DND-41 (cell line): Measurements from ENCODE around the gene PRELP.

ENCODE experiments used
- EZH2 ChIP-seq: IDR thresholded peaks from 3 replicates; pipeline ENCODE4 v1.6.1; 2012; ENCODE audit warnings: borderline replicate concordance, low read depth, mild to moderate bottlenecking, moderate library complexity, low read length, inconsistent platforms; ENCODE audit not compliant: severe bottlenecking
- TF ChIP-seq, protein P1 (sequence below): IDR thresholded peaks from 2 replicates; pipeline ENCODE4 v1.5.1; 2012; ENCODE audit warnings: borderline replicate concordance, low read length, moderate library complexity, mild to moderate bottlenecking; ENCODE audit not compliant: poor library complexity, severe bottlenecking; ENCODE audit errors: extremely low read depth

DNA sequence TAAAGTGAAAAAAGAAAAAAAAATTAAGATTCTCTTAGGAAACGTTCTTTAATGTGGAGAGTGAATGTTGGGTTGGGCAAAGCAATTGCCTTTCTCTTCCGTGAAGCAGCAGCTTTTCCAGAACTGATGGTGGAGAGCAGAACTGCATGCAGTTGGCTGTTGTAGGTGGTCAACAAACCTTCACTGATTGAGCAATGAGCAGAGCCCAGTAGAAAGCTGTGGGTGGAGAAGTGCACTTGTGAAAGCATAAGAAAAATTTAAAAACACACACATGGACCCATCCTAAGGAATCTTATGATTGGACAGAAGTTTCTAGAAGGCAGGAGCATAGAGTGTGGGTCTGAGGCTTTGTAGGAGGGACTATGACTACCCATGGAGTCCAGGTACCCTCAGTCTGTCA, 4.5 kb downstream of the PRELP start:
- TF ChIP-seq, protein P1, sequence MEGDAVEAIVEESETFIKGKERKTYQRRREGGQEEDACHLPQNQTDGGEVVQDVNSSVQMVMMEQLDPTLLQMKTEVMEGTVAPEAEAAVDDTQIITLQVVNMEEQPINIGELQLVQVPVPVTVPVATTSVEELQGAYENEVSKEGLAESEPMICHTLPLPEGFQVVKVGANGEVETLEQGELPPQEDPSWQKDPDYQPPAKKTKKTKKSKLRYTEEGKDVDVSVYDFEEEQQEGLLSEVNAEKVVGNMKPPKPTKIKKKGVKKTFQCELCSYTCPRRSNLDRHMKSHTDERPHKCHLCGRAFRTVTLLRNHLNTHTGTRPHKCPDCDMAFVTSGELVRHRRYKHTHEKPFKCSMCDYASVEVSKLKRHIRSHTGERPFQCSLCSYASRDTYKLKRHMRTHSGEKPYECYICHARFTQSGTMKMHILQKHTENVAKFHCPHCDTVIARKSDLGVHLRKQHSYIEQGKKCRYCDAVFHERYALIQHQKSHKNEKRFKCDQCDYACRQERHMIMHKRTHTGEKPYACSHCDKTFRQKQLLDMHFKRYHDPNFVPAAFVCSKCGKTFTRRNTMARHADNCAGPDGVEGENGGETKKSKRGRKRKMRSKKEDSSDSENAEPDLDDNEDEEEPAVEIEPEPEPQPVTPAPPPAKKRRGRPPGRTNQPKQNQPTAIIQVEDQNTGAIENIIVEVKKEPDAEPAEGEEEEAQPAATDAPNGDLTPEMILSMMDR: no peak
- no peak for TF ChIP-seq EZH2
